Measurements from ENCODE around the gene NDUFA12.
"Not testable (repeated sequence)": the region's sequence is repeated elsewhere in the genome, so short reads cannot be mapped to it uniquely, and the experiment has no call there.

Gene NDUFA12

GRCh38 chr12:94997061-94997460 lies 6.4 kb downstream of the NDUFA12 start:
- H3K4me3 ChIP-seq (replicated peaks; ENCODE audit: low read depth, low read length), result no peak overlapping the region
- TF ChIP-seq CTCF (IDR thresholded peaks at IDR 0.05; ENCODE audit: low read depth, low read length, missing control alignments), result no peak
- DNase-seq (ENCODE audit: extremely low read depth, low read depth), result no peak

GRCh38 chr12:94994312-94994711 lies 9.2 kb downstream of the NDUFA12 start:
- TF ChIP-seq CTCF (IDR thresholded peaks at IDR 0.05; ENCODE audit: low read depth, low read length, missing control alignments), result no peak
- no peak overlapping the region for H3K4me3 ChIP-seq (replicated peaks; ENCODE audit: low read depth, low read length)
- no peak for DNase-seq (ENCODE audit: extremely low read depth, low read depth)

GRCh38 chr12:94993855-94994254 lies 9.6 kb downstream of the NDUFA12 start:
- H3K4me3 ChIP-seq (replicated peaks; ENCODE audit: low read depth, low read length); DNase-seq (ENCODE audit: extremely low read depth, low read depth): not testable (repeated sequence)

GRCh38 chr12:94990222-94990621 lies 13.3 kb downstream of the NDUFA12 start:
- no peak overlapping the region for H3K4me3 ChIP-seq (replicated peaks; ENCODE audit: low read depth, low read length)
- no peak for TF ChIP-seq CTCF (IDR thresholded peaks at IDR 0.05; ENCODE audit: low read depth, low read length, missing control alignments)
- no peak for DNase-seq (ENCODE audit: extremely low read depth, low read depth)

- no peak overlapping the region for H3K4me3 ChIP-seq (replicated peaks; ENCODE audit: low read depth, low read length)
- TF ChIP-seq CTCF (IDR thresholded peaks at IDR 0.05; ENCODE audit: low read depth, low read length, missing control alignments), result no peak
- DNase-seq (ENCODE audit: extremely low read depth, low read depth), result no peak
Measured at GRCh38 chr12:94988471-94988870, 15.0 kb downstream of the NDUFA12 start.

GRCh38 chr12:94987801-94988200 lies 15.7 kb downstream of the NDUFA12 start:
- H3K4me3 ChIP-seq (replicated peaks; ENCODE audit: low read depth, low read length), result no peak overlapping the region
- DNase-seq (ENCODE audit: extremely low read depth, low read depth), result no peak
- TF ChIP-seq CTCF (IDR thresholded peaks at IDR 0.05; ENCODE audit: low read depth, low read length, missing control alignments), result no peak

- no peak for TF ChIP-seq CTCF (IDR thresholded peaks at IDR 0.05; ENCODE audit: low read depth, low read length, missing control alignments)
- no peak overlapping the region for H3K4me3 ChIP-seq (replicated peaks; ENCODE audit: low read depth, low read length)
- DNase-seq (ENCODE audit: extremely low read depth, low read depth), result no peak
Measured at GRCh38 chr12:94987076-94987669, 16.3 kb downstream of the NDUFA12 start.

GRCh38 chr12:94985099-94985498 lies 18.4 kb downstream of the NDUFA12 start:
- DNase-seq (ENCODE audit: extremely low read depth, low read depth); H3K4me3 ChIP-seq (replicated peaks; ENCODE audit: low read depth, low read length): not testable (repeated sequence)
